Naive thymus-derived CD4-positive, alpha-beta T cell (primary cell): ENCODE data around the gene IRX3. TPM values are rescaled to one million over a fixed set of nuclear protein-coding genes. Genes with fewer than 3 reads are reported as not detected.
"Not testable (repeated sequence)": the region's sequence is repeated elsewhere in the genome, so short reads cannot be mapped to it uniquely, and the experiment has no call there.

Source experiments
- ATAC-seq: fragments of 150-1000 bp; cut with Tn5 transposase; 2 replicates; pipeline ENCODE4 v1.10.0; 2021; ENCODE audit warnings: mild to moderate bottlenecking, moderate library complexity
- CTCF ChIA-PET: fragments of 350-600 bp; sonication (Branson Sonifier 250); formaldehyde crosslinking; loops from one replicate; lab custom pipeline; 2021; ENCODE audit warnings: antibody characterized with exemption; lab: Charles Lee
- POLR2A ChIA-PET: fragments of 350-600 bp; sonication (Branson Sonifier 250); formaldehyde crosslinking; loops from one replicate; lab custom pipeline; 2021; ENCODE audit warnings: antibody characterized with exemption, inconsistent platforms; lab: Charles Lee
- DNase-seq, 9 donors: peaks; one replicate each; pipeline versions ENCODE4 v3.0.0 to v3.0.0-alpha.2; 2020 to 2022; ENCODE audit warnings: mixed read lengths in 1 of 9
- H3K27ac ChIP-seq: one replicate; pipeline ENCODE4 v1.7.0; 2013; ENCODE audit warnings: mild to moderate bottlenecking, low read depth, low read length, moderate library complexity
- H3K27me3 ChIP-seq, 2 donors: one replicate each; pipeline ENCODE4 v1.7.0; 2013; ENCODE audit warnings: low read length in 2 of 2, mild to moderate bottlenecking in 2 of 2, moderate library complexity in 2 of 2; ENCODE audit not compliant: control insufficient read depth in 2 of 2, insufficient read depth in 2 of 2
- H3K36me3 ChIP-seq, 3 experiments: 1 replicate in 2 of 3; 2 replicates in 1 of 3; pipeline ENCODE4 v1.7.0; 2013; ENCODE audit warnings: low read length in 3 of 3, mild to moderate bottlenecking in 3 of 3, moderate library complexity in 1 of 3; ENCODE audit not compliant: insufficient read depth in 3 of 3, control insufficient read depth in 2 of 3
- H3K4me1 ChIP-seq, 2 donors: one replicate each; pipeline ENCODE4 v1.7.0; 2013; ENCODE audit warnings: low read length in 2 of 2, mild to moderate bottlenecking in 2 of 2, moderate library complexity in 1 of 2; ENCODE audit not compliant: control insufficient read depth in 2 of 2, insufficient read depth in 2 of 2
- H3K4me3 ChIP-seq: 2 replicates; pipeline ENCODE4 v1.7.0; 2013; ENCODE audit warnings: mild to moderate bottlenecking, low read length
- H3K9me3 ChIP-seq, 3 experiments: 1 replicate in 2 of 3; 2 replicates in 1 of 3; pipeline ENCODE4 v1.7.0; 2013; ENCODE audit warnings: low read length in 3 of 3; ENCODE audit not compliant: control insufficient read depth in 2 of 3
- H3K27ac Mint-ChIP-seq, 9 donors: one replicate each; pipeline ENCODE4 v1.8.0; 2020 to 2022; ENCODE audit warnings: mixed read lengths in 9 of 9, mild to moderate bottlenecking in 8 of 9, moderate library complexity in 5 of 9, inconsistent platforms in 2 of 9
- H3K27me3 Mint-ChIP-seq, 5 donors: one replicate each; pipeline ENCODE4 v1.8.0; 2021 to 2022; ENCODE audit warnings: mixed read lengths in 5 of 5, mild to moderate bottlenecking in 1 of 5
- H3K36me3 Mint-ChIP-seq, 5 donors: one replicate each; pipeline ENCODE4 v1.8.0; 2020 to 2022; ENCODE audit warnings: mixed read lengths in 5 of 5, mild to moderate bottlenecking in 3 of 5, inconsistent platforms in 1 of 5
- H3K4me1 Mint-ChIP-seq, 7 donors: one replicate each; pipeline ENCODE4 v1.8.0; 2020 to 2022; ENCODE audit warnings: mixed read lengths in 7 of 7, mild to moderate bottlenecking in 3 of 7, inconsistent platforms in 1 of 7
- H3K4me3 Mint-ChIP-seq, 10 donors: one replicate each; pipeline ENCODE4 v1.8.0; 2020 to 2022; ENCODE audit warnings: mild to moderate bottlenecking in 10 of 10, mixed read lengths in 10 of 10, moderate library complexity in 6 of 10, inconsistent platforms in 2 of 10
- H3K9me3 Mint-ChIP-seq, 11 donors: one replicate each; pipeline ENCODE4 v1.8.0; 2020 to 2022; ENCODE audit warnings: mixed read lengths in 11 of 11, mild to moderate bottlenecking in 4 of 11, inconsistent platforms in 1 of 11, moderate library complexity in 1 of 11
- intact Hi-C, 2 donors: fragments of 100-400 bp; cut with micrococcal nuclease; formaldehyde crosslinking; loops; one replicate each; pipeline ENCODE4 v1.15.1; 2023
- polyA plus RNA-seq, 2 donors: library from polyadenylated mRNA; unstranded; fragments of 300-500 nt; fragmentation: Illumina TruSeq; gene quantifications; one replicate each; pipeline ENCODE4 v1.2.3, GENCODE V29; 2021
- total RNA-seq, 6 experiments: library from RNA in 5 of 6; stranded (reverse) in 5 of 6; gene quantifications; 1 replicate in 5 of 6; 2 replicates in 1 of 6; pipeline ENCODE4 v1.2.3 and lab custom pipeline; 2021 to 2026

The IRX3 gene
- total and polyA plus RNA-seq, 7 experiments from 2014 or later, result 3.2 TPM; not detected in 6

- H3K9me3 Mint-ChIP-seq, H3K27ac Mint-ChIP-seq, CTCF ChIA-PET, H3K4me1 ChIP-seq, H3K27me3 ChIP-seq, H3K27ac ChIP-seq, H3K4me1 Mint-ChIP-seq, H3K36me3 Mint-ChIP-seq, H3K36me3 ChIP-seq, DNase-seq, POLR2A ChIA-PET, H3K4me3 Mint-ChIP-seq, H3K9me3 ChIP-seq, ATAC-seq, intact Hi-C loops, H3K4me3 ChIP-seq: not testable (repeated sequence)
- H3K27me3 Mint-ChIP-seq, result peaks cover 3 to 27% (median 6%) of the 10 kb centered on the region in 5 donors
Measured at GRCh38 chr16:54247705-54248104, 38.9 kb downstream of the IRX3 start.

- H3K4me1 ChIP-seq, result no peaks in the 10 kb centered on the region
- POLR2A ChIA-PET, result no interaction called here
- H3K27ac ChIP-seq, result no peak overlapping the region
- H3K4me3 ChIP-seq, result no peak overlapping the region
- intact Hi-C loops, result no loop called here
- CTCF ChIA-PET, result no interaction called here
- H3K27me3 ChIP-seq, result no peaks in the 10 kb centered on the region
- no peaks in the 10 kb centered on the region for H3K9me3 ChIP-seq
- Mint-ChIP-seq H3K4me3 (no peak overlapping the region), H3K9me3 (peaks cover 0 to 6% (median 3%) of the 10 kb centered on the region in 11 donors), H3K36me3 (no peaks in the 10 kb centered on the region), H3K27me3 (peaks cover 3 to 24% (median 6%) of the 10 kb centered on the region in 5 donors), H3K4me1 (no peaks in the 10 kb centered on the region), H3K27ac (no peak overlapping the region)
- H3K36me3 ChIP-seq, result no peaks in the 10 kb centered on the region
- DNase-seq (no peak), ATAC-seq (no peak)
Measured at GRCh38 chr16:54246454-54246821, 40.1 kb downstream of the IRX3 start.

- H3K27ac ChIP-seq, result no peak overlapping the region
- no peaks in the 10 kb centered on the region for H3K36me3 ChIP-seq
- intact Hi-C loops, result no loop called here
- H3K4me1 ChIP-seq, result no peaks in the 10 kb centered on the region
- peaks cover 3 to 21% (median 6%) of the 10 kb centered on the region in 5 donors for H3K27me3 Mint-ChIP-seq
- ATAC-seq, result no peak
- peaks cover 0 to 6% (median 3%) of the 10 kb centered on the region in 11 donors for H3K9me3 Mint-ChIP-seq
- ChIA-PET POLR2A (no interaction called here), CTCF (no interaction called here)
- H3K9me3 ChIP-seq, result no peaks in the 10 kb centered on the region
- no peak overlapping the region for H3K4me3 Mint-ChIP-seq
- no peak for DNase-seq
- no peak overlapping the region for H3K4me3 ChIP-seq
- no peaks in the 10 kb centered on the region for H3K4me1 Mint-ChIP-seq
- no peaks in the 10 kb centered on the region for H3K36me3 Mint-ChIP-seq
- H3K27me3 ChIP-seq, result no peaks in the 10 kb centered on the region
- H3K27ac Mint-ChIP-seq, result no peak overlapping the region
Measured at GRCh38 chr16:54245788-54246453, 40.7 kb downstream of the IRX3 start.

GRCh38 chr16:54244061-54244886, 42.3 kb downstream of the IRX3 start:
- intact Hi-C loops, result no loop called here

GRCh38 chr16:54243202-54243601, 43.4 kb downstream of the IRX3 start:
- peaks cover 0 to 6% (median 3%) of the 10 kb centered on the region in 11 donors for H3K9me3 Mint-ChIP-seq
- Histone ChIP-seq H3K4me1 (no peaks in the 10 kb centered on the region), H3K36me3 (no peaks in the 10 kb centered on the region), H3K4me3 (no peak overlapping the region), H3K27ac (no peak overlapping the region), H3K9me3 (no peaks in the 10 kb centered on the region), H3K27me3 (no peaks in the 10 kb centered on the region)
- H3K27ac Mint-ChIP-seq, result no peak overlapping the region
- H3K27me3 Mint-ChIP-seq, result peaks cover 3 to 16% (median 6%) of the 10 kb centered on the region in 5 donors
- no peak for DNase-seq
- intact Hi-C loops, result no loop called here
- H3K4me1 Mint-ChIP-seq, result no peaks in the 10 kb centered on the region
- H3K36me3 Mint-ChIP-seq, result no peaks in the 10 kb centered on the region
- CTCF ChIA-PET, result no interaction called here
- no peak for ATAC-seq
- POLR2A ChIA-PET, result no interaction called here
- no peak overlapping the region for H3K4me3 Mint-ChIP-seq

More at GRCh38 chr16:54244061-54244886, 42.3 kb downstream of the IRX3 start:
- no peaks in the 10 kb centered on the region for H3K4me1 Mint-ChIP-seq
- H3K27ac ChIP-seq, result no peak overlapping the region
- no peaks in the 10 kb centered on the region for H3K9me3 ChIP-seq
- no peaks in the 10 kb centered on the region for H3K36me3 ChIP-seq
- no peak overlapping the region for H3K4me3 Mint-ChIP-seq
- H3K36me3 Mint-ChIP-seq, result no peaks in the 10 kb centered on the region
- ChIA-PET POLR2A (no interaction called here), CTCF (no interaction called here)
- DNase-seq (no peak), ATAC-seq (no peak)
- H3K27me3 ChIP-seq, result no peaks in the 10 kb centered on the region
- H3K27ac Mint-ChIP-seq, result no peak overlapping the region
- H3K9me3 Mint-ChIP-seq, result peaks cover 0 to 6% (median 3%) of the 10 kb centered on the region in 11 donors
- peaks cover 3 to 21% (median 6%) of the 10 kb centered on the region in 5 donors for H3K27me3 Mint-ChIP-seq
- no peaks in the 10 kb centered on the region for H3K4me1 ChIP-seq
- H3K4me3 ChIP-seq, result no peak overlapping the region

- Histone ChIP-seq H3K27ac (no peak overlapping the region), H3K4me3 (no peak overlapping the region), H3K9me3 (no peaks in the 10 kb centered on the region), H3K4me1 (no peaks in the 10 kb centered on the region), H3K27me3 (no peaks in the 10 kb centered on the region), H3K36me3 (no peaks in the 10 kb centered on the region)
- Mint-ChIP-seq H3K36me3 (no peaks in the 10 kb centered on the region), H3K27ac (no peak overlapping the region), H3K9me3 (peaks cover 0 to 6% (median 3%) of the 10 kb centered on the region in 11 donors), H3K4me3 (no peak overlapping the region), H3K27me3 (peaks cover 3 to 16% (median 6%) of the 10 kb centered on the region in 5 donors), H3K4me1 (no peaks in the 10 kb centered on the region)
- DNase-seq, result no peak
- intact Hi-C loops, result no loop called here
- POLR2A ChIA-PET, result no interaction called here
- CTCF ChIA-PET, result interaction anchor here (0.6 kb wide), 1 partner anchor 80 kb away, joined by 3 read pairs; no protein-coding TSS in a partner anchor
- ATAC-seq, result no peak
Measured at GRCh38 chr16:54242199-54242598, 44.4 kb downstream of the IRX3 start.
